22Rv1 (cell line): ENCODE measurements around the gene CDK14.

Source experiments
- ZFX ChIP-seq: fragments of 450-650 bp; IDR thresholded peaks from 2 replicates; pipeline ENCODE4 v1.6.1; 2017; ENCODE audit warnings: antibody characterized with exemption, borderline replicate concordance
- TF ChIP-seq, protein P1 (sequence below): fragments of 450-650 bp; IDR thresholded peaks from 2 replicates; pipeline ENCODE4 v1.5.1; 2017; ENCODE audit warnings: mild to moderate bottlenecking

DNA sequence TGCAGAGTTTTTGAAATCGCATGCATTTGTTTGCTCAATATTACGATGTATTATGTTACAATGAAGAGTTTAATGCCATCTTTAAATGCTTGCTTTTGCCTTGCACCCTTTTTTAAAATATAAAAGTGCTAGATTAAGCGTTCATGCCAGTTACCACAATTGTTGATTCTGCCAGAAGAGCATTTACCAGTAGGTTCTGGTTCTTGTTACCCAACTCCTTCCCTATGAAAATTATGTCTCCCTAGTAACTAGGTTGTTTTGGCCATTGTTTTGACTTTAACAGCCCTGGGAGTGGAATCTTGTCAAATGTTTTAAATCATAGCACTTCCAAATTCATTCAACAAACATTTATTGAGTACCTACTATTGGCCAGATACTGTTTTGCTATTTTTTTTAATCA is 32.8 kb upstream of the CDK14 start:
- TF ChIP-seq, protein P1, sequence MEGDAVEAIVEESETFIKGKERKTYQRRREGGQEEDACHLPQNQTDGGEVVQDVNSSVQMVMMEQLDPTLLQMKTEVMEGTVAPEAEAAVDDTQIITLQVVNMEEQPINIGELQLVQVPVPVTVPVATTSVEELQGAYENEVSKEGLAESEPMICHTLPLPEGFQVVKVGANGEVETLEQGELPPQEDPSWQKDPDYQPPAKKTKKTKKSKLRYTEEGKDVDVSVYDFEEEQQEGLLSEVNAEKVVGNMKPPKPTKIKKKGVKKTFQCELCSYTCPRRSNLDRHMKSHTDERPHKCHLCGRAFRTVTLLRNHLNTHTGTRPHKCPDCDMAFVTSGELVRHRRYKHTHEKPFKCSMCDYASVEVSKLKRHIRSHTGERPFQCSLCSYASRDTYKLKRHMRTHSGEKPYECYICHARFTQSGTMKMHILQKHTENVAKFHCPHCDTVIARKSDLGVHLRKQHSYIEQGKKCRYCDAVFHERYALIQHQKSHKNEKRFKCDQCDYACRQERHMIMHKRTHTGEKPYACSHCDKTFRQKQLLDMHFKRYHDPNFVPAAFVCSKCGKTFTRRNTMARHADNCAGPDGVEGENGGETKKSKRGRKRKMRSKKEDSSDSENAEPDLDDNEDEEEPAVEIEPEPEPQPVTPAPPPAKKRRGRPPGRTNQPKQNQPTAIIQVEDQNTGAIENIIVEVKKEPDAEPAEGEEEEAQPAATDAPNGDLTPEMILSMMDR, result no peak
- TF ChIP-seq ZFX, result no peak
